H9 (cell line): ENCODE data around the gene ACAA2. TPM values are rescaled to one million over a fixed set of nuclear protein-coding genes. Genes with fewer than 3 reads are reported as not detected.

Experiments used
- DNase-seq: peaks from one replicate; pipeline ENCODE4 v3.0.0-alpha.2; 2017
- H2AFZ ChIP-seq: one replicate; pipeline ENCODE4 v1.6.1; 2013; ENCODE audit warnings: mild to moderate bottlenecking, low read length, control low read depth, moderate library complexity
- H2AK5ac ChIP-seq: 2 replicates; pipeline ENCODE4 v1.6.1; 2013; ENCODE audit warnings: low read length, control low read depth, mixed read lengths; ENCODE audit not compliant: insufficient read length
- H2BK120ac ChIP-seq: one replicate; pipeline ENCODE4 v1.6.1; 2013; ENCODE audit warnings: low read depth, mild to moderate bottlenecking, low read length, control low read depth, inconsistent platforms; ENCODE audit not compliant: poor library complexity, severe bottlenecking
- H2BK12ac ChIP-seq: 2 replicates; pipeline ENCODE4 v1.6.1; 2013; ENCODE audit warnings: low read length, control low read depth, mixed read lengths, low read depth; ENCODE audit not compliant: insufficient read length
- H2BK15ac ChIP-seq: 2 replicates; pipeline ENCODE4 v1.6.1; 2013; ENCODE audit warnings: low read depth, low read length, control low read depth
- H2BK20ac ChIP-seq: one replicate; pipeline ENCODE4 v1.6.1; 2013; ENCODE audit warnings: low read depth, mild to moderate bottlenecking, low read length, control low read depth, inconsistent platforms; ENCODE audit not compliant: poor library complexity, severe bottlenecking
- H2BK5ac ChIP-seq: 2 replicates; pipeline ENCODE4 v1.6.1; 2013; ENCODE audit warnings: low read length, control low read depth, mixed read lengths; ENCODE audit not compliant: insufficient read length
- H3K14ac ChIP-seq: 2 replicates; pipeline ENCODE4 v1.6.1; 2013; ENCODE audit warnings: low read length, control low read depth; ENCODE audit not compliant: insufficient read depth
- H3K18ac ChIP-seq: 2 replicates; pipeline ENCODE4 v1.6.1; 2013; ENCODE audit warnings: low read depth, mild to moderate bottlenecking, mixed read lengths, low read length, control low read depth; ENCODE audit not compliant: insufficient read length
- H3K23ac ChIP-seq: 2 replicates; pipeline ENCODE4 v1.6.1; 2013; ENCODE audit warnings: low read length, control low read depth, mixed read lengths, low read depth; ENCODE audit not compliant: insufficient read length
- H3K23me2 ChIP-seq: 2 replicates; pipeline ENCODE4 v1.6.1; 2013; ENCODE audit warnings: low read depth, mild to moderate bottlenecking, mixed read lengths, low read length, control low read depth; ENCODE audit not compliant: insufficient read length, poor library complexity, severe bottlenecking
- H3K27ac ChIP-seq: 2 replicates; pipeline ENCODE4 v1.5.1; 2013; ENCODE audit warnings: low read length, control low read depth, mixed read lengths, low read depth; ENCODE audit not compliant: insufficient read length
- H3K27me3 ChIP-seq: 2 replicates; pipeline ENCODE4 v1.6.1; 2013; ENCODE audit warnings: low read length, control low read depth, inconsistent platforms; ENCODE audit not compliant: insufficient read depth
- H3K4ac ChIP-seq: 2 replicates; pipeline ENCODE4 v1.6.1; 2013; ENCODE audit warnings: low read depth, mild to moderate bottlenecking, control low read depth, inconsistent platforms, low read length, moderate library complexity
- H3K4me1 ChIP-seq: 2 replicates; pipeline ENCODE4 v1.6.1; 2013; ENCODE audit warnings: low read length, control low read depth, inconsistent platforms; ENCODE audit not compliant: insufficient read depth
- H3K4me2 ChIP-seq: 2 replicates; pipeline ENCODE4 v1.6.1; 2013; ENCODE audit warnings: low read length, control low read depth, mixed read lengths; ENCODE audit not compliant: insufficient read length, insufficient read depth
- H3K56ac ChIP-seq: 2 replicates; pipeline ENCODE4 v1.6.1; 2013; ENCODE audit warnings: low read depth, mild to moderate bottlenecking, mixed read lengths, low read length, control low read depth; ENCODE audit not compliant: insufficient read length
- H3K79me1 ChIP-seq: 2 replicates; pipeline ENCODE4 v1.6.1; 2013; ENCODE audit warnings: low read depth, mild to moderate bottlenecking, moderate library complexity, low read length, control low read depth, inconsistent platforms; ENCODE audit not compliant: insufficient read depth, poor library complexity, severe bottlenecking
- H3K79me2 ChIP-seq: 2 replicates; pipeline ENCODE4 v1.6.1; 2013; ENCODE audit warnings: low read length, control low read depth, inconsistent platforms; ENCODE audit not compliant: insufficient read depth
- H3K9ac ChIP-seq: 2 replicates; pipeline ENCODE4 v1.6.1; 2013; ENCODE audit warnings: low read length, control low read depth, mixed read lengths; ENCODE audit not compliant: insufficient read length; ENCODE audit errors: extremely low read depth
- H3K9me3 ChIP-seq: one replicate; pipeline ENCODE4 v1.6.1; 2013; ENCODE audit warnings: low read depth, low read length, inconsistent platforms; ENCODE audit not compliant: control insufficient read depth
- H3T11ph ChIP-seq: one replicate; pipeline ENCODE4 v1.6.1; 2013; ENCODE audit warnings: mild to moderate bottlenecking, low read length, control low read depth, inconsistent platforms
- H4K20me1 ChIP-seq: one replicate; pipeline ENCODE4 v1.6.1; 2013; ENCODE audit not compliant: control insufficient read depth, insufficient read length, insufficient read depth
- H4K5ac ChIP-seq: 2 replicates; pipeline ENCODE4 v1.6.1; 2013; ENCODE audit warnings: low read depth, mild to moderate bottlenecking, mixed read lengths, low read length, control low read depth; ENCODE audit not compliant: insufficient read length
- H4K8ac ChIP-seq: replicated peaks from 2 replicates; pipeline ENCODE4 v1.6.1; 2013; ENCODE audit warnings: low read length, control low read depth, mixed read lengths, low read depth; ENCODE audit not compliant: insufficient read length
- H4K91ac ChIP-seq: 2 replicates; pipeline ENCODE4 v1.6.1; 2013; ENCODE audit warnings: low read depth, mild to moderate bottlenecking, moderate library complexity, mixed read lengths, low read length, control low read depth; ENCODE audit not compliant: insufficient read length
- H3K27ac Mint-ChIP-seq, 3 experiments: 2 replicates in 2 of 3; 3 replicates in 1 of 3; pipeline ENCODE4 v1.8.0; 2020 to 2021; ENCODE audit warnings: mixed read lengths in 3 of 3, mild to moderate bottlenecking in 1 of 3, moderate library complexity in 1 of 3
- H3K27me3 Mint-ChIP-seq: 2 replicates; pipeline ENCODE4 v1.8.0; 2021; ENCODE audit warnings: low read depth, mild to moderate bottlenecking, moderate library complexity, mixed read lengths
- H3K36me3 Mint-ChIP-seq, 3 experiments: 2 replicates in 2 of 3; 3 replicates in 1 of 3; pipeline ENCODE4 v1.8.0; 2020 to 2021; ENCODE audit warnings: low read depth in 3 of 3, mixed read lengths in 3 of 3; ENCODE audit not compliant: insufficient read depth in 1 of 3
- H3K4me1 Mint-ChIP-seq, 2 experiments: 2 replicates each; pipeline ENCODE4 v1.8.0; 2020; ENCODE audit warnings: mixed read lengths in 2 of 2
- H3K4me3 Mint-ChIP-seq, 2 experiments: 2 replicates in 1 of 2; 3 replicates in 1 of 2; pipeline ENCODE4 v1.8.0; 2020 to 2021; ENCODE audit warnings: mild to moderate bottlenecking in 2 of 2, mixed read lengths in 2 of 2, moderate library complexity in 1 of 2
- H3K9me3 Mint-ChIP-seq, 2 experiments: 2 replicates in 1 of 2; 3 replicates in 1 of 2; pipeline ENCODE4 v1.8.0; 2020; ENCODE audit warnings: mild to moderate bottlenecking in 2 of 2, mixed read lengths in 2 of 2, moderate library complexity in 1 of 2
- WGBS: extraction: QIAGEN DNeasy Blood & Tissue Kit; methylation state at CpG from one replicate; pipeline ENCODE4 v1.1.7; 2013; ENCODE audit warnings: missing lambda C conversion rate, low lambda C conversion rate, mixed read lengths; ENCODE audit not compliant: insufficient read length; ENCODE audit errors: extremely low coverage; 5-methylcytosine and 5-hydroxymethylcytosine counted together
- total RNA-seq: library from RNA; stranded (reverse); gene quantifications from 2 replicates; pipeline ENCODE4 v1.2.1, GENCODE V29; 2021
- TF ChIP-seq, protein P1 (sequence below): fragments of 200-600 bp; sonication (generic); conservative IDR thresholded peaks from 3 replicates; pipeline ENCODE4 v1.8.0; 2021; ENCODE audit warnings: antibody characterized with exemption, mild to moderate bottlenecking

The ACAA2 gene
- total RNA-seq, 1 experiment from 2014 or later: 115 TPM

DNA sequence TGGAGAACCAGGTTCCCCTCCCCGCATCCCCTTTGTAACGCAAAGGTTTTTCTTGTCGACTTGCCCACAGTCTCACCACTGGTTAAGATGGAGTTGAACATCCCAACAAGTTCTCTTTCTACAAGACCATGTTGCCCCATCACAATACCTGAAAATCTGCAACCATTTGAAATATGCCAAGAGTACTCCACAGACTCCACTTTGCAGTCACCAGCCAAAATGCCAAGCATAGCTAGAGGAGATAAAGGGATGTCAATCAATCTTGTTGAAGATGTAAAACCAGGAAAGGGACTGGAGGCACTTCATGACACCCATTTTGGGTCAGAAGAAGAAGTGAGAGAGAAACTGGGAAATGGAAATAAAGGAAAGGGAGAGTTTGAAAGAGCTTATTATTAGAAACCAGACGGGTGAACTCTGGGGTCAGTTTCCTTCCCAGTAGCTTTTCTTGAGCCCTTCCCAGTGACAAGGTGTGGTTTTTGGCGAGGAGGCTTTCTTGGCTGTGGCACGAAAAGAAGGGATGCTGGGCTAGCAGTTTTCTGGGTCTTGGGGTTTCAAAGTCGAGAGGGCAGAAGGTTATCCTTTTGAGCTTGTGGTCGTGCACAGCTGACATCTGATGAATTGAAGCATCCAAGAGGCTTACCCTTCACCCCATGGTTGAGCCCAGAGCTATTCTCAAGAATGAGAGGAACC lies 79.3 kb downstream of the ACAA2 start:
- H3K9me3 ChIP-seq: no peaks in the 10 kb centered on the region
- no peak overlapping the region for H2AK5ac ChIP-seq
- H3K23me2 ChIP-seq: no peaks in the 10 kb centered on the region
- no peak overlapping the region for H4K91ac ChIP-seq
- no peak overlapping the region for H3K27ac ChIP-seq
- H4K5ac ChIP-seq: no peak overlapping the region
- no peaks in the 10 kb centered on the region for H3K79me2 ChIP-seq
- no peak overlapping the region for H3K9ac ChIP-seq
- no peak overlapping the region for H3K4me2 ChIP-seq
- no peak for DNase-seq
- H3K56ac ChIP-seq: no peak overlapping the region
- peaks cover 4% of the 10 kb centered on the region; the same call in 1 of the 2 replicates for H3K27me3 Mint-ChIP-seq
- H2BK5ac ChIP-seq: no peak overlapping the region
- H2BK12ac ChIP-seq: no peak overlapping the region
- H4K8ac ChIP-seq: no peak overlapping the region
- H2AFZ ChIP-seq: no peak overlapping the region
- no peak overlapping the region for H3K4ac ChIP-seq
- no peak overlapping the region for H3K23ac ChIP-seq
- H3K27ac Mint-ChIP-seq: no peak overlapping the region; a peak in 1 of 7 replicates
- no peaks in the 10 kb centered on the region for H3K27me3 ChIP-seq
- WGBS: no CpG with 5 or more reads among the region's 8 CpGs
- 0 out of 2 replicates have a peak, but pooled peaks cover 2% of the 10 kb centered on the region for H3K4me1 ChIP-seq
- no peaks in the 10 kb centered on the region for H3K79me1 ChIP-seq
- TF ChIP-seq, protein P1, sequence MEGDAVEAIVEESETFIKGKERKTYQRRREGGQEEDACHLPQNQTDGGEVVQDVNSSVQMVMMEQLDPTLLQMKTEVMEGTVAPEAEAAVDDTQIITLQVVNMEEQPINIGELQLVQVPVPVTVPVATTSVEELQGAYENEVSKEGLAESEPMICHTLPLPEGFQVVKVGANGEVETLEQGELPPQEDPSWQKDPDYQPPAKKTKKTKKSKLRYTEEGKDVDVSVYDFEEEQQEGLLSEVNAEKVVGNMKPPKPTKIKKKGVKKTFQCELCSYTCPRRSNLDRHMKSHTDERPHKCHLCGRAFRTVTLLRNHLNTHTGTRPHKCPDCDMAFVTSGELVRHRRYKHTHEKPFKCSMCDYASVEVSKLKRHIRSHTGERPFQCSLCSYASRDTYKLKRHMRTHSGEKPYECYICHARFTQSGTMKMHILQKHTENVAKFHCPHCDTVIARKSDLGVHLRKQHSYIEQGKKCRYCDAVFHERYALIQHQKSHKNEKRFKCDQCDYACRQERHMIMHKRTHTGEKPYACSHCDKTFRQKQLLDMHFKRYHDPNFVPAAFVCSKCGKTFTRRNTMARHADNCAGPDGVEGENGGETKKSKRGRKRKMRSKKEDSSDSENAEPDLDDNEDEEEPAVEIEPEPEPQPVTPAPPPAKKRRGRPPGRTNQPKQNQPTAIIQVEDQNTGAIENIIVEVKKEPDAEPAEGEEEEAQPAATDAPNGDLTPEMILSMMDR: no peak
- H3K4me3 Mint-ChIP-seq: no peak overlapping the region
- H3T11ph ChIP-seq: no peak overlapping the region
- H4K20me1 ChIP-seq: no peaks in the 10 kb centered on the region
- H3K4me1 Mint-ChIP-seq: peaks cover 20 to 29% of the 10 kb centered on the region in 2 experiments
- H2BK15ac ChIP-seq: no peak overlapping the region
- no peaks in the 10 kb centered on the region for H3K36me3 Mint-ChIP-seq
- no peaks in the 10 kb centered on the region for H3K9me3 Mint-ChIP-seq
- no peak overlapping the region for H2BK20ac ChIP-seq
- no peak overlapping the region for H3K14ac ChIP-seq
- H3K18ac ChIP-seq: no peak overlapping the region
- no peak overlapping the region for H2BK120ac ChIP-seq
